ENCODE data around the gene CALCOCO1.

GRCh38 chr12:53737093-53737808, 10.0 kb upstream of the CALCOCO1 start:
- TF ChIP-seq EZH2 (IDR thresholded peaks at IDR 0.05; ENCODE audit: low read length, unreplicated experiment), result no peak
- no peak for TF ChIP-seq CTCF (conservative IDR thresholded peaks at IDR 0.05; ENCODE audit: low read depth, low read length)
